DND-41 (cell line): Measurements from ENCODE around the gene SULF2.

Experiments
- ATAC-seq: fragments of 200-7000 bp; cut with Tn5 transposase; 3 replicates; pipeline ENCODE4 v1.9.1; 2021; ENCODE audit warnings: low read depth; ENCODE audit not compliant: insufficient read depth
- DNase-seq: peaks from one replicate; pipeline ENCODE4 v3.0.0-alpha.2; 2020
- H2AFZ ChIP-seq: 2 replicates; pipeline ENCODE4 v1.6.0; 2012; ENCODE audit warnings: low read depth, low read length
- H3K27ac ChIP-seq: 2 replicates; pipeline ENCODE4 v1.5.1; 2012; ENCODE audit warnings: low read length, inconsistent platforms
- H3K27me3 ChIP-seq: fragments of 200-600 bp; sonication (generic); 2 replicates; pipeline ENCODE4 v1.6.0; 2012; ENCODE audit warnings: low read length, mild to moderate bottlenecking, inconsistent platforms; ENCODE audit not compliant: insufficient read depth, poor library complexity
- H3K36me3 ChIP-seq: 2 replicates; pipeline ENCODE4 v1.5.1; 2012; ENCODE audit warnings: low read length, inconsistent platforms; ENCODE audit not compliant: insufficient read depth
- H3K4me1 ChIP-seq: 2 replicates; pipeline ENCODE4 v1.5.1; 2012; ENCODE audit warnings: mild to moderate bottlenecking, low read length; ENCODE audit not compliant: insufficient read depth
- H3K4me2 ChIP-seq: 2 replicates; pipeline ENCODE4 v1.6.0; 2012; ENCODE audit warnings: mild to moderate bottlenecking, moderate library complexity, low read length, inconsistent platforms; ENCODE audit not compliant: insufficient read depth
- H3K4me3 ChIP-seq, 2 experiments: fragments of 200-600 bp in 1 of 2; shearing (Covaris generic) in 1 of 2; 2 replicates each; pipeline ENCODE4 v1.5.1; 2012 to 2016; ENCODE audit warnings: inconsistent platforms in 2 of 2, low read length in 2 of 2, mild to moderate bottlenecking in 2 of 2, low read depth in 1 of 2, moderate library complexity in 1 of 2
- H3K79me2 ChIP-seq: 2 replicates; pipeline ENCODE4 v1.6.0; 2012; ENCODE audit warnings: low read length, inconsistent platforms; ENCODE audit not compliant: insufficient read depth
- H3K9ac ChIP-seq: 2 replicates; pipeline ENCODE4 v1.6.0; 2012; ENCODE audit warnings: low read depth, mild to moderate bottlenecking, inconsistent platforms, low read length, moderate library complexity
- H3K9me3 ChIP-seq: 2 replicates; pipeline ENCODE4 v1.5.1; 2012; ENCODE audit warnings: low read length, moderate library complexity, mild to moderate bottlenecking, inconsistent platforms; ENCODE audit not compliant: insufficient read depth, severe bottlenecking
- H4K20me1 ChIP-seq: 2 replicates; pipeline ENCODE4 v1.6.0; 2012; ENCODE audit warnings: low read length; ENCODE audit not compliant: insufficient read depth
- CTCF ChIP-seq: IDR thresholded peaks from 2 replicates; pipeline ENCODE4 v1.5.1; 2012; ENCODE audit warnings: borderline replicate concordance, low read length, moderate library complexity, mild to moderate bottlenecking; ENCODE audit not compliant: poor library complexity, severe bottlenecking; ENCODE audit errors: extremely low read depth
- EZH2 ChIP-seq: IDR thresholded peaks from 3 replicates; pipeline ENCODE4 v1.6.1; 2012; ENCODE audit warnings: borderline replicate concordance, low read depth, mild to moderate bottlenecking, moderate library complexity, low read length, inconsistent platforms; ENCODE audit not compliant: severe bottlenecking

Gene SULF2

DNA sequence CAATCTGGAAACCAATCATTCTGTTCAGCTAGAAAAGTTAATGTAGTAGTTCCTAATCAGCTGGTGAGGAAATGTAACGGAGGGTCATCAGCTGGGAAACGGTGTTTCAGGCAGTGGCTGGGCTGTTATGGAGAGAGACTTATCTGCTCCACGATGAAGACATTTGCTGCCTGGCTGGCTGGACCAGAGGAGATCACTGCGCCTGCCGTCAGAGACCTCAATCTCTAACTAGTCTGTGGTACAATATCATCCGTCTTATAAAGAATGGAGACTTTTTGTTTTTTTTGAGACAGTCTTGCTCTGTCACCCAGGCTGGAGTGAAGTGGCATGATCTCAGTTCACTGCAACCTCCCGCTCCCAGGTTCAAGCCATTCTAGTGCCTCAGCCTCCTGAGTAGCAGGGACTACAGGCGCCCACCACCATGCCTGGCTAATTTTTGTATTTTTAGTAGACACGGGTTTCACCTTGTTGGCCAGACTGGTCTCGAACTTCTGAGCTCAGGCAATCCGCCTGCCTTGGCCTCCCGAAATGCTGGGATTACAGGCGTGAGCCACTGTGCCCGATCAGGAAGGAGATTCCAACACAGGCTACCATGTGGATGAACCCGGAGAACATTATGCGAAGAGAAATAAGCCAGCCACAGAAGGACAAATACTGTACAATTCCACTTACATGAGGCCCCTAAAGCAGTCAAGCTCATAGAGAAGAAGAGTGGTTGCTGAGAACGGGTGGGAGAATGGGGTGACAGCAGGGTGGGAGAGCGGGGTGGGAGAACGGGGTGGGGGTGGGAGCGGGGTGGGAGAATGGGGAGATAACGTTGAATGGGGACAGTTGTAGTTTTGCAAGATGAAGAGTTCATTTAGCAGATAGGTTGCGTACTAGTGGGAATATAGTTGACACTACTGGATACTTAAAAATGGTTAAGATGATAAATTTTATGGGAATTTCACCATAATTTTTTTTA lies 115.1 kb downstream of the SULF2 start:
- H3K36me3 ChIP-seq: no peaks in the 10 kb centered on the region

GRCh38 chr20:47669489-47669888 lies 115.8 kb downstream of the SULF2 start:
- H3K9me3 ChIP-seq: no peaks in the 10 kb centered on the region
- H3K4me1 ChIP-seq: no peaks in the 10 kb centered on the region
- no peaks in the 10 kb centered on the region for H3K79me2 ChIP-seq
- no peak overlapping the region for H3K4me3 ChIP-seq
- H3K9ac ChIP-seq: no peak overlapping the region
- no peak for TF ChIP-seq CTCF
- no peak for TF ChIP-seq EZH2
- H3K27me3 ChIP-seq: no peaks in the 10 kb centered on the region
- H2AFZ ChIP-seq: no peak overlapping the region
- no peak overlapping the region for H3K27ac ChIP-seq
- H3K36me3 ChIP-seq: no peaks in the 10 kb centered on the region
- DNase-seq: no peak
- H3K4me2 ChIP-seq: no peak overlapping the region
- ATAC-seq: no peak
- H4K20me1 ChIP-seq: 0 out of 2 replicates have a peak, but pooled peaks cover 4% of the 10 kb centered on the region

More for the DNA sequence above, 115.1 kb downstream of the SULF2 start:
- TF ChIP-seq EZH2 (no peak), CTCF (no peak)
- ATAC-seq (no peak), DNase-seq (no peak)
- no peaks in the 10 kb centered on the region for H3K27me3 ChIP-seq
- H3K4me2 ChIP-seq: no peak overlapping the region
- H3K79me2 ChIP-seq: no peaks in the 10 kb centered on the region
- no peak overlapping the region for H3K4me3 ChIP-seq
- H3K27ac ChIP-seq: no peak overlapping the region
- no peak overlapping the region for H3K9ac ChIP-seq
- no peaks in the 10 kb centered on the region for H3K9me3 ChIP-seq
- H2AFZ ChIP-seq: no peak overlapping the region
- H3K4me1 ChIP-seq: no peaks in the 10 kb centered on the region
- H4K20me1 ChIP-seq: 0 out of 2 replicates have a peak, but pooled peaks cover 4% of the 10 kb centered on the region

- Histone ChIP-seq H3K9me3 (no peaks in the 10 kb centered on the region), H3K4me3 (no peak overlapping the region), H3K4me1 (no peaks in the 10 kb centered on the region), H3K27me3 (no peaks in the 10 kb centered on the region), H3K4me2 (no peak overlapping the region), H2AFZ (no peak overlapping the region), H4K20me1 (0 out of 2 replicates have a peak, but pooled peaks cover 4% of the 10 kb centered on the region), H3K79me2 (no peaks in the 10 kb centered on the region), H3K36me3 (no peaks in the 10 kb centered on the region), H3K27ac (no peak overlapping the region), H3K9ac (no peak overlapping the region)
- no peak for DNase-seq
- TF ChIP-seq CTCF (no peak), EZH2 (no peak)
- no peak for ATAC-seq
Observed at GRCh38 chr20:47669152-47669425, 116.2 kb downstream of the SULF2 start.
